ENCODE results near the gene IRX2. TPM values are rescaled to one million over a fixed set of nuclear protein-coding genes. Genes with fewer than 3 reads are reported as not detected.

IRX2 gene
- total RNA-seq, 2 donors from 2014 or later = not detected

DNA sequence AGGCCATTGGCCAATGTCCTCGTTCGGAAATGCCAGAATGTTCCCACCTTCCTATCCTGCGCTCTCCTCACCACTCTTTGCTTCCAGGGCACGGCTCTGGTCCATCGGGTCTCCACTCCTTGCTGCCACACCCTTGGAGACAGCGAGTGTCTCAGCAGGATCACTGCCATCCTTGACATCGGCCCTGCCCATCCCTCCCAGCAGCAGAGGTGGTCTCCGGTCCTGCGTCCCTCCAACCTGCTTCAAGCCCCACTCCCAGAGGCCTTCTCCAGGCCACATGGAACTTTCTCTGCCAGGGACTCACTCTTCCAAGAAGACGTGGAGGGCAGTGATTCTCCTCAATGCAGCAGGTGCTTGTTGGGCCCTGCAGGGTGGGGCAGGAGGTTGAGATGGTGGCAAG lies 42.7 kb downstream of the IRX2 start:
- no peaks in the 10 kb centered on the region for H3K36me3 Mint-ChIP-seq
- ATAC-seq = no peak
- no peak overlapping the region for H3K27ac Mint-ChIP-seq
- no peaks in the 10 kb centered on the region for H3K4me1 Mint-ChIP-seq (ENCODE audit: low read depth in 2 of 2)
- no peaks in the 10 kb centered on the region for H3K9me3 Mint-ChIP-seq
- no peaks in the 10 kb centered on the region for H3K27me3 Mint-ChIP-seq
- H3K4me3 Mint-ChIP-seq = no peak overlapping the region
- no peak for DNase-seq (ENCODE audit: low spot score)

DNA sequence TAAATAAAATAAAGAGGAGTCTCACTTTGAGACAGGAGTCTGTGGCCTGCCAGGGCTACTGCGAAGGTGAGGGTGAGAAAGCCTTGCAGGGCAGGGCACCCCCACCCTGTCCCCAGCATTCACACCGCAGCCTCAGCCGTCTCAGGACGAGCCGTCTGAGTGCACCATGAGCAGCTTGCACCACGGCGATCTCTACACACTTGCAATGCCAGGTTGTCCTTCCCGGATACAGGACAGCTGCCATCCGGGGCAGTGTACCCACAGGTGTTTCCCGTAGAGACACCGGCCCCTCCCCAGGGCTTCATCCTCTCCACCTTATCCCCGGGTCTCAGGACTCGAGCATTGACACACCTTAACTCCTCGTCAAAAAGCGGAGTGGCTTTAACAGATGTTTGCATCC lies 43.3 kb downstream of the IRX2 start:
- Mint-ChIP-seq H3K27me3 (no peaks in the 10 kb centered on the region), H3K27ac (no peak overlapping the region), H3K9me3 (no peaks in the 10 kb centered on the region), H3K36me3 (no peaks in the 10 kb centered on the region), H3K4me1 (ENCODE audit: low read depth in 2 of 2) (no peaks in the 10 kb centered on the region), H3K4me3 (no peak overlapping the region)
- peak in 1 of 2 donors; percentile 15 for ATAC-seq
- DNase-seq (ENCODE audit: low spot score) = no peak

DNA sequence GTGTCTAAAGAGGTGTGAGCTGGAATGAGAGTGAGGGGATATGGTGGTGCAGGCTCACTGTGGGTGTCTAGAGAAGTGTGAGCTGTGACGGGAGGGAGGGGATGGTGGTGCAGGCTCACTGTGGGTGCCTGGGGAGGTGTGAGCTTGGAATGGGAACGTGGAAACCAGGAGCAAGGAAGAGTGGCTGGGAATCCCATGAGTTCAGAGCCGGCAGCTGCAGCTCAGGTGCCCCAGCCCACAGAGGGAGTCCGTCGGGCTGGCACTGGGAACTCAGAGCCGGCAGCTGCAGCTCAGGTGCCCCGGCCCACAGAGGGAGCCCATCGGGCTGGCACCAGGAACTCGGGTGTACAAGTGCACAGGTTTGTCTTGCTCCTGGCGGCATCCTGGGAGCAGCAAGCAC lies 45.6 kb downstream of the IRX2 start:
- Mint-ChIP-seq H3K27ac (no peak overlapping the region), H3K9me3 (no peaks in the 10 kb centered on the region), H3K36me3 (no peaks in the 10 kb centered on the region), H3K27me3 (no peaks in the 10 kb centered on the region), H3K4me3 (no peak overlapping the region), H3K4me1 (ENCODE audit: low read depth in 2 of 2) (no peaks in the 10 kb centered on the region)
- DNase-seq (ENCODE audit: low spot score) = no peak
- no peak for ATAC-seq

DNA sequence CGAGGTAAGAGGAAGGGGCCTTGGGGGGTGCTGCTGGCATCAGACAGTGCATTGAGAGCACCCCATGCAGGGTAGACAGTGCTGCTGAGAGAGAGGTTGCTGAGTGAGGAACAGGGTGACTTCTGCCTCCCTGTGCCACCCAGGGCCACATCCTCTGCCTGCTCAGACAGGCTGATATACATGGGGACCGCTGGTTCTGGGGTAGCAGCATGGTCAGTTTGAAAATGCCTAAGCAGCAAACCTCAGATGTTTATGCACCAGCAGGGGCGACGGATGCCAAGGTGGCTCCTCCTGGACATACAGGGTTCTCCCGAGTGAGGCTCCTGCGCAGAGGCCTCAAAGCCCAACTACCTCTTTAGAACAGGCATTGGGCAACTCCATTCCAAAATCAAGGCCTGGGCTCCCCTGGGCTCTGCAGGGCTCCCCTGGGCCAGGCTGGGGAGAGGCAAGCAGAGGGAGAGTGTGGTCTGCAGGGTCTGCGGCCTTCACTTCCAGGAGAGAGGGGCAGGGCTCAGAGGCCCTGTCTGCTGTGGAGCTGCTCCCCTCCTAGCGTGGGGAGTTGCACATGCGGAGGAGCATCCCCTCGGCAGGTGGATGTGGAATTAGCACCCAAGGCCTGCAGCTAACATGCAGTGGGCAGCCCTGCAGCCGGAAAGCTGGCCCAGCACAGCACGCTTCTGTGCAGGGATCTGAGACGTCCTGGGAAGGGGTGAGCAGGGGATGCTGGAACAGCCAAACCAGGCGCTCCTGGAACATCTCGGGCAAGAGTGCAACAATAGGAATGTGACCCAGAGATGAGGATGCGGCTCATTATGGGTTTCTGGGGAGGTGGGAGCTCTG lies 46.5 kb downstream of the IRX2 start:
- Mint-ChIP-seq H3K4me3 (no peak overlapping the region), H3K27ac (no peak overlapping the region)

DNA sequence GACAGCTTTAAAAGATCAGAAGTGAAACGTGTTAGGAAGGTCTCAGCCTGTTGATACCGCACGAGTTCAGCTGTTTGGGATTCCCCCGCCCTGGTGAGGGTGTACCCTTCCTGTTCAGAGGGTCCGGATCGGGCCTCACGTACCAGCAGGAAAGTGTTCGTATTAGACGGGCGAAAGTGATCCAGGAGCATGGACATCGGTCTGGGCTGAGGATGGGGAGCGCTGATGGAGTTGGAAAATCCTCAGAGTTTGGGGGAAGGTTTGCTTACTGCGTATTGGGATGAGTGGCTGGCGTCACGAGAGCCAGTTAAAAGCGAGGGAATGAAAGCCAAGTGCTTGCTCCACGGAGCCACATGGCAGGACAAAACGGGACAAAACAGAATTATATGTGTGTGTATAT lies 47.4 kb downstream of the IRX2 start:
- H3K27ac Mint-ChIP-seq = no peak overlapping the region
- H3K4me1 Mint-ChIP-seq (ENCODE audit: low read depth in 2 of 2) = no peaks in the 10 kb centered on the region
- no peak for ATAC-seq
- H3K36me3 Mint-ChIP-seq = no peaks in the 10 kb centered on the region
- no peak for DNase-seq (ENCODE audit: low spot score)
- no peaks in the 10 kb centered on the region for H3K27me3 Mint-ChIP-seq
- no peaks in the 10 kb centered on the region for H3K9me3 Mint-ChIP-seq
- H3K4me3 Mint-ChIP-seq = no peak overlapping the region

More for the DNA sequence above, 46.5 kb downstream of the IRX2 start:
- H3K9me3 Mint-ChIP-seq = no peaks in the 10 kb centered on the region
- DNase-seq (ENCODE audit: low spot score) (no peak), ATAC-seq (peak in 1 of 2 donors; percentile 48)
- H3K4me1 Mint-ChIP-seq (ENCODE audit: low read depth in 2 of 2) = no peaks in the 10 kb centered on the region
- H3K36me3 Mint-ChIP-seq = no peaks in the 10 kb centered on the region
- no peaks in the 10 kb centered on the region for H3K27me3 Mint-ChIP-seq

DNA sequence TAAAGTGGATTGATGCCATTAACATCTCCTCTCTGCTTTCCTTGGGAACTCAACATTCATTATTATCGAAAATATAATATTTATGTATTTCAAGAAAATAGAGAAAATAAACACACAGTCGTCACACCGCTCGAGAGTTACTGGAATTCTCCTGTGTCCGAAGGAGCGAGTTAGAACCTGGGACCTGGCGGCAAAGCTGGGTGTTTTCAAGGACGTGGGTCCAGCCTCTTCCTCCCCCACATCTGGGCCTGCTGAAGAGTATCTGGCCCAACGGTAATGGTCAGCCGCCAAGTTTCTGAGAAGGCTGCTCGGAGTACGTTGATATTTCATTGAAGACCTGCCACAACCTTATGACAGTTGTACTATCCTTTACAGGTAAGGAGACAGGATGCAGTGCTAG lies 47.9 kb downstream of the IRX2 start:
- no peak overlapping the region for H3K4me3 Mint-ChIP-seq
- no peaks in the 10 kb centered on the region for H3K27me3 Mint-ChIP-seq
- no peaks in the 10 kb centered on the region for H3K4me1 Mint-ChIP-seq (ENCODE audit: low read depth in 2 of 2)
- DNase-seq (ENCODE audit: low spot score) (no peak), ATAC-seq (no peak)
- H3K9me3 Mint-ChIP-seq = no peaks in the 10 kb centered on the region
- H3K36me3 Mint-ChIP-seq = no peaks in the 10 kb centered on the region
- no peak overlapping the region for H3K27ac Mint-ChIP-seq

DNA sequence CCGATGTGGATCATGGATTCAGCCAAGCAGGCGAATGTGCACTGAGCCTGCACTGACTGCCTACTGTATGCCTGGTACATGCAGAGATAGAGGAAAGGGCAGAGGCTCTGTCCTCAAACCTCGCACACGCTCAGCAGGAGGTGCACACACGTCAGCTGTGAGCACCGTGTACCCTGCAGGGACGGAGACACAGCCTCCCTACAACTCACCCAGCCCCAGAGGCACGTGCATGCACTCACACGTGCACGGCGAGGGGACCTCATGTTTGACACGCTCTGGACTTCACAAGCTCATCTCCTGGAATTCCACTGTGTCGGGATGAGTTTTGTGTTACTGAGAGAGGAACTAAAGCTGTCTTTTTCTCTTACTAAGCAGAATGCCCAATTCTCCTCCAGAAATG lies 48.4 kb downstream of the IRX2 start:
- H3K36me3 Mint-ChIP-seq = no peaks in the 10 kb centered on the region
- H3K9me3 Mint-ChIP-seq = no peaks in the 10 kb centered on the region
- H3K27ac Mint-ChIP-seq = no peak overlapping the region
- no peaks in the 10 kb centered on the region for H3K4me1 Mint-ChIP-seq (ENCODE audit: low read depth in 2 of 2)
- DNase-seq (ENCODE audit: low spot score) (no peak), ATAC-seq (no peak)
- no peak overlapping the region for H3K4me3 Mint-ChIP-seq
- no peaks in the 10 kb centered on the region for H3K27me3 Mint-ChIP-seq

DNA sequence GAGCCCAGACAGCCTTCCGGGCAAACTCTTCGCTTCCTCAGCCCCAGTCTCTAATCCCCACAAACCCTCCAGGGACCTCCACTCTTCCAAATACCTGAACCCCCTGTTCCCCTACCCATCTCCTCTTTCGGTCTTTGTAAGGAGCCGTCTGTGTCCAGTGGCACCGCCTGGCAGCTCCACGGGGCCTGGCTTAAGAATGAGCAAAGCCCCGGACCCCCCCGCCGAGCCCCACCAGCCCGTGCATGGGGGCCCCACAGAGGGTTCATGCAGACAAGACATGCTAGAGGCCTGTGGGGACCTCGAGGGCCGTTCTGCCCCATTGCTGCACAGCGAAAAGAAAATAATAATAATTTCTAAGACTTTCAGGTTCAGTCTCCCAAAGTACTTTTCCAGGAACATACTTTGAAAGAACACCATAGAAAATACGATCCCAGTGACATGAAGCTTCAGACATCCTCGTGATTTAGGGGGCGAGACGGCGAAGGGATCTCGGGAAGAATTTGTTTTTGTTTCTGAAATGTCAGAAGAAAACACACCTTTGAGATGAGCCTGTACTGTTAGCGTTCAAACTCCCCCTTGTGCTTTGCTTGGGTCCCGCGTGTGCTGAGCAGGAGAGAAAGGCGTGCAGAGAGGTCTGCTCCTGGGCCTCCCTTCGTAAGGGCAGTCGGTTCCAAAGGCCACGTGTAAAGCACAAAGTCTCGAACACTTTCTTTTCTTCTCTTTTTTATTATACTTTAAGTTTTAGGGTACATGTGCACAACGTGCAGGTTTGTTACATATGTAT lies 49.2 kb downstream of the IRX2 start:
- ATAC-seq (no peak), DNase-seq (ENCODE audit: low spot score) (no peak)
- Mint-ChIP-seq H3K9me3 (no peaks in the 10 kb centered on the region), H3K36me3 (no peaks in the 10 kb centered on the region), H3K27me3 (no peaks in the 10 kb centered on the region), H3K27ac (no peak overlapping the region), H3K4me1 (ENCODE audit: low read depth in 2 of 2) (no peaks in the 10 kb centered on the region), H3K4me3 (no peak overlapping the region)

DNA sequence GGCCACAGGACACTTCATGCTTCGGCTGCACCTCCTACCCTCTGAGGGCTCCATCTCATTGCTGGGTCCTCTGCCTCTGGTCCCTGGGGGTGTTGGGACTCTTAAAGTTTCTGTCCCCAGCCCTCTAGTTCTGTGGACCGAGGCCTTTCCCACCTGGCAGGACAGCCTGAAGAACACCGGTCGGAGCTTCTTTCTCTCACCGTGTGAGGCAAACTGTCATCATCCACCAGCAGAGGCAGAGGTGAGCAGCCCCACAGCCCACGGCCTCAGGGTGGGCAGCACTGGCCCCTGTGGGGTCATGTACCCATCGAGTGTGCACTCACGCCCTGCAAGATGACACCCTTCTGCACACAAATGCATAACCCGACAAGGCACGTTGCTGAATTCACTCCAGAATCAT lies 49.9 kb downstream of the IRX2 start:
- Mint-ChIP-seq H3K36me3 (no peaks in the 10 kb centered on the region), H3K4me1 (ENCODE audit: low read depth in 2 of 2) (no peaks in the 10 kb centered on the region), H3K27ac (no peak overlapping the region), H3K4me3 (no peak overlapping the region), H3K9me3 (no peaks in the 10 kb centered on the region), H3K27me3 (no peaks in the 10 kb centered on the region)
- ATAC-seq (no peak), DNase-seq (ENCODE audit: low spot score) (no peak)

DNA sequence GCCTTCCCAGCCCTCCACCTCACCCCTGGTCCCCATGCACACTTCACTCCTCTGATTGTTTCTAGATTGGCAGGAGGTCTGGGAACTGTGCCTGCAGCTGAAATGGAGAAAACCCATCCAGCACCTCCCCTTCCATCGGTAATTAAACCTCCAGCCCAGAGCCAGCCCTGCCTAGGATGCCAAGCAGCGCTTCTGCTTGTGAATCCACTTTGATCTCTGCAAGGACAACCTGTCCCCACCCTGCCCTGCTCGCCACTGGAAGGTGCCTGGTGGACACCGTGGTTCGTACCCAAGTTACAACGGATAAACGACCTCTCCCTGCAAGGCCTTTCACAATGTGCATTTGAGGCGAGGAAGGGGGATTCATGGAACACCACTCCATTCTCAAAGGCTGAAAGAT lies 50.6 kb downstream of the IRX2 start:
- H3K27me3 Mint-ChIP-seq = no peaks in the 10 kb centered on the region
- DNase-seq (ENCODE audit: low spot score) (no peak), ATAC-seq (no peak)
- no peaks in the 10 kb centered on the region for H3K36me3 Mint-ChIP-seq
- H3K27ac Mint-ChIP-seq = no peak overlapping the region
- H3K4me1 Mint-ChIP-seq (ENCODE audit: low read depth in 2 of 2) = no peaks in the 10 kb centered on the region
- no peaks in the 10 kb centered on the region for H3K9me3 Mint-ChIP-seq
- no peak overlapping the region for H3K4me3 Mint-ChIP-seq

DNA sequence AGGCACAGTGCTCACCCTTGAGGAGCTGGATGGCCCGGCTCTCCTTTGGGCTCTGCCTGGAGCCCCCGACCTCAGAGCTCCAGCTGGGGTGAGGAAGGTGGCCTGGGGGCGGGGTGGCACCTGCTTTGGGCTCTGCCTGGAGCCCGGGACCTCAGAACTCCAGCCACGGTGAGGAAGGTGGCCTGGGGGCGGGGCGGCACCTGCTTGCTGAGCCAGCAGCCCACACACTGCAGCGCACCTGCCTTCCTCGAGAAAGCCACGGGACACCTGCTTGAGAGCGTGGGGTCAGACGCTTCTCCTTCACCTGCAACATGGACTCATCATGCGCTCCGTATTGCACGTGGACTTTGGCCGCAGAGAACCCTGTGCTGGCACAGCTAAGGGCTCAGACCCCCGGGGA lies 51.8 kb downstream of the IRX2 start:
- Mint-ChIP-seq H3K4me3 (no peak overlapping the region), H3K4me1 (ENCODE audit: low read depth in 2 of 2) (no peaks in the 10 kb centered on the region), H3K27me3 (no peaks in the 10 kb centered on the region), H3K27ac (no peak overlapping the region), H3K36me3 (no peaks in the 10 kb centered on the region), H3K9me3 (no peaks in the 10 kb centered on the region)
- no peak for DNase-seq (ENCODE audit: low spot score)
- ATAC-seq = peak; percentile 13

DNA sequence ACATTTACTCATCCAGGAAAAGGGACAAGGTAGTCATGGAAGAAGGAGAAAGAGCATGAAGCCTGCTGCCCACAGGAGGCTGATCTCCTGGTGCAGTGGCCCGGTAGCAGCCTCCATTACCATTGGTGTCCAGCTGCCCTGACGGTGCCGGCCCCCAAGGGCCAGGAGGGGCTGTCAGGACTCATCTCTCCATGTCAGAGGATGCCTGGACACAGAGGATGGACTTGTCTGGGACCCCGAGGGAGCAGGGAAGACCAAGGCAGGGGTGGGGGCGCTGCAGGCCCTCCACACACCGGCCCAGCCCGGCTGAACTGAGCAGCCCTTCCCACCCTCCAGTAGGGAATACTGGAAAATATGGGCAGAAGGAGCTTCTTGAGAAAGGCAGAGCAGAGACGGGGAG lies 52.2 kb downstream of the IRX2 start:
- Mint-ChIP-seq H3K27ac (no peak overlapping the region), H3K36me3 (no peaks in the 10 kb centered on the region), H3K4me1 (ENCODE audit: low read depth in 2 of 2) (no peaks in the 10 kb centered on the region), H3K27me3 (no peaks in the 10 kb centered on the region), H3K9me3 (no peaks in the 10 kb centered on the region), H3K4me3 (no peak overlapping the region)
- ATAC-seq (peak; percentile 3 to 18), DNase-seq (ENCODE audit: low spot score) (no peak)

DNA sequence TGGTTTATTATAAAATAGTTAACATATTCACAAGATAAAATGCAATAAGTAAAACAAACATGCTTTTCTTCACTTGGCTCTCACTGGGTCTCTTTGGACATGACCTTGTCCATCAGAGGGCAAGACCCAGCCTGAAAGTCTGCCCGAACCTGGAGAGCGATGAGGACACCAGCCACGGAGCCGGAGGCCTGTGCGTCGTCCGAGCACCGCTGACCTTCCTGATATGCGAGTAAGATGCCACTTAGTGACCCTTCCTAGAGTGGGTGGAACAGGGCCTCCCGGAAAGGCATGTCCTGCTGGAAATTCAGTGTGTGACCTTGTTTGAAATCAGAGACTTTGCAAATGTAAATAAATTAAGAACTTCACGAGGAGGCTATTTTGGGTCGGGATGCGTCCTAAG lies 52.9 kb downstream of the IRX2 start:
- DNase-seq (ENCODE audit: low spot score) = no peak
- H3K27ac Mint-ChIP-seq = no peak overlapping the region
- no peak for ATAC-seq
- no peaks in the 10 kb centered on the region for H3K4me1 Mint-ChIP-seq (ENCODE audit: low read depth in 2 of 2)
- H3K36me3 Mint-ChIP-seq = no peaks in the 10 kb centered on the region
- H3K4me3 Mint-ChIP-seq = no peak overlapping the region
- H3K27me3 Mint-ChIP-seq = no peaks in the 10 kb centered on the region
- no peaks in the 10 kb centered on the region for H3K9me3 Mint-ChIP-seq

DNA sequence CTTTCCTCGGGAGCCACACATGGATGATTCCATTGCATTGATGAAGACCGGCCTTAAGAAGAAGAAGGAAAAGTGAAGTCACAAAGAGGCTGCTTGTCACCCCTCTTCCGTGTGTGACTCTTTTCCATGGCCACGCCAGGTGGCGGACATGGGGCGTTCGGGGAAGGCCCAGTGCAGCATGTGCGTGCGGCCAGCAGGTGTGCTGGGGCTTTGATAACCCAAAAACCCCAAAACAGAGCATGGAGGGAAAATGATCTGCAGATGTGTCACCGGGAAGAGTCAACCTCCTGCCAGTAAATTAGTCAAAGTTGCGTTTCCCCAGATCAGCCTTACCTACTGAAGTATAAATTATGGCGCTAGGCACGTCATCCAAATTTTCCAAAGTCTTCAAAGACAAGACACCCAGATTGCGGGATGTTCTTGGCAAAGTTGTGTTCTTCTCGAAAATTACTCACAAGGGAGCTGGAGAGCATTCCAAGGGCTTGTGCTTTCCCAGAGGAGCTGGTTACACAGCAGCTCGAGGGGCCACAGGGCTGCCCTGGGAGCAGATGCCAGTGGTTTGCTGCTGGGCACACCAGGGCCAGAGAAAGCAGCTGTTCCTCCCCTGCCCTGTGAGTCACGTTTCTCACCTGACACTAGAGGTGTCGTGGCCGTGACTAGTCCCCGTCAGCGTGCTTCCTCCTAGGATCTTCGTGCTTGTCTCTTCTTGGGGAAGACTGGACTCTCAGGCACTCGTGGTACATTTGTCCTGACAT lies 53.9 kb downstream of the IRX2 start:
- no peaks in the 10 kb centered on the region for H3K27me3 Mint-ChIP-seq
- no peaks in the 10 kb centered on the region for H3K4me1 Mint-ChIP-seq (ENCODE audit: low read depth in 2 of 2)
- no peaks in the 10 kb centered on the region for H3K36me3 Mint-ChIP-seq
- ATAC-seq (no peak), DNase-seq (ENCODE audit: low spot score) (no peak)
- no peaks in the 10 kb centered on the region for H3K9me3 Mint-ChIP-seq
- no peak overlapping the region for H3K4me3 Mint-ChIP-seq
- H3K27ac Mint-ChIP-seq = no peak overlapping the region

Data from natural killer cell treated with Interleukin-12 subunit alpha and Interleukin-12 subunit beta and Interleukin-15 and Interleukin-18, amount 100 ng/mL, for 72 hours (primary cell).